NT2/D1 (cell line): ENCODE data around the gene LANCL2.

Experiments
- SUZ12 ChIP-seq: IDR thresholded peaks from 2 replicates; pipeline ENCODE4 v1.6.1; 2011; ENCODE audit not compliant: insufficient read length, insufficient read depth; ENCODE audit errors: extremely low read depth
- YY1 ChIP-seq: IDR thresholded peaks from 2 replicates; pipeline ENCODE4 v1.6.1; 2011; ENCODE audit not compliant: insufficient read length, insufficient read depth
- ZNF274 ChIP-seq: IDR thresholded peaks from 2 replicates; pipeline ENCODE4 v1.6.1; 2011; ENCODE audit warnings: mild to moderate bottlenecking, low read depth, low read length

GRCh38 chr7:55335151-55335550 is 30.0 kb upstream of the LANCL2 start:
- no peak for TF ChIP-seq SUZ12
- TF ChIP-seq YY1, result no peak
- TF ChIP-seq ZNF274, result no peak
